Fibroblast of mammary gland (primary cell): Measurements from ENCODE around the gene STX4.

Experiments
- DNase-seq: peaks from one replicate; pipeline ENCODE4 v3.0.0-alpha.2; 2010; ENCODE audit warnings: low read depth
- H3K4me3 ChIP-seq: 2 replicates; pipeline ENCODE4 v1.5.1; 2011; ENCODE audit warnings: low read depth, mild to moderate bottlenecking, low read length, moderate library complexity; ENCODE audit not compliant: control insufficient read depth
- TF ChIP-seq, protein P1 (sequence below): conservative IDR thresholded peaks from 2 replicates; pipeline ENCODE4 v1.5.1; 2011; ENCODE audit warnings: low read depth, low read length, inconsistent platforms; ENCODE audit not compliant: control insufficient read depth, insufficient read depth

The STX4 gene

DNA sequence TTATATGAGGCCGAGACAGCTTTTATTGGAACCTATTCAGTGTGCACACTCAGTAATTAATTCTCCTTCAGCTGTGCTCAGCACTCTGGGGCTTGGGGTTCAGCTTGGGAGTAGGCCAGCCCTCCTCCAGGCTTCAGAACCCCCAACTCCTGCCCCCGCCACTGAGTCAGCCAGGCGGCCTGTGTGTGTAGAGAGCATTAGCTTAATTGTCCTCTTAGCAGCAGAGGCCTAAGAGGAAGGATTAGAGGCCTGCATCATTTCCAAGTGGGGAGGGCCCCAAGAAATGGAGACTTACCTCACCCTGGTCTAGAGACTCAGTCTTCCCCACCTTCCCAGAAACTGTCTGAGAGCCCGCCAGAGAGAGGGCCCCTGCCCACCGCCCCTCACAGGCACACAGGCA, 54.6 kb downstream of the STX4 start:
- TF ChIP-seq, protein P1, sequence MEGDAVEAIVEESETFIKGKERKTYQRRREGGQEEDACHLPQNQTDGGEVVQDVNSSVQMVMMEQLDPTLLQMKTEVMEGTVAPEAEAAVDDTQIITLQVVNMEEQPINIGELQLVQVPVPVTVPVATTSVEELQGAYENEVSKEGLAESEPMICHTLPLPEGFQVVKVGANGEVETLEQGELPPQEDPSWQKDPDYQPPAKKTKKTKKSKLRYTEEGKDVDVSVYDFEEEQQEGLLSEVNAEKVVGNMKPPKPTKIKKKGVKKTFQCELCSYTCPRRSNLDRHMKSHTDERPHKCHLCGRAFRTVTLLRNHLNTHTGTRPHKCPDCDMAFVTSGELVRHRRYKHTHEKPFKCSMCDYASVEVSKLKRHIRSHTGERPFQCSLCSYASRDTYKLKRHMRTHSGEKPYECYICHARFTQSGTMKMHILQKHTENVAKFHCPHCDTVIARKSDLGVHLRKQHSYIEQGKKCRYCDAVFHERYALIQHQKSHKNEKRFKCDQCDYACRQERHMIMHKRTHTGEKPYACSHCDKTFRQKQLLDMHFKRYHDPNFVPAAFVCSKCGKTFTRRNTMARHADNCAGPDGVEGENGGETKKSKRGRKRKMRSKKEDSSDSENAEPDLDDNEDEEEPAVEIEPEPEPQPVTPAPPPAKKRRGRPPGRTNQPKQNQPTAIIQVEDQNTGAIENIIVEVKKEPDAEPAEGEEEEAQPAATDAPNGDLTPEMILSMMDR: no peak
- DNase-seq: no peak
- H3K4me3 ChIP-seq: no peak overlapping the region

DNA sequence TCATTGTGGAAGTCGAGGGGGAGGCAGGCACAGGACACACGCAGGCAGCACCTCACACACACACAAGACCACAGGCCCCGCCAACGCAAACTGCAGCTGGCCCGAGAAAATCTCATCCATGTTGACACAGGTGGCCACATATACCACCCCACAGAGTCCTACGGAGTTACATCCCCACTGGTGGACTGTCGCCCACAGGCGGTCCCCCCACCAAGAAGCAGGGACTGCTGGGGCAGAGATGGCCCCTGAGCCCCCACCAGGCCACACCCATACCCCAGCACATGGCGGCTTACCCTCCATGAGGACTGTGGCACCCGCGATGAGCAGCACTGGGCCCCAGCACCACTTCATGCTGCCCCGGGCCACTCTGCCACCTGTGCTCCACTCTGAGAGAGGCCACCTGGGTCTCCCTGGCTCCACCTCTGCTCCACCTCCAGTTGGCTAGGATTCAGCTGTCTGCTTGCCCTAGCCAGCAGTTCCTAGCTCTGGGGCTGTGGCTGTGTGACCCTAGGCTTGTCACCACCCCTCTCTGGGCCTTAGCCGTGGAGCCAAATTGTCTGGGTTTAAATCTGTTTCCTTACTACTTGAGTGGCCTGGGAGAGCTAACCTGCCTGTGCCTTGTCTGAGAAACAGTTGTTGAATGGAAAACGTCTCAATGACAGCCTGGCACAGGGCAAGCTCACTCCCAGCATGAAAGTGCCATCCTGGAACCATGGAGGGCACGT, 55.3 kb downstream of the STX4 start, which contains the start of gene PRSS53:
Gene PRSS53 (minus strand): TSS at position 485 of the 725 bp plus-strand sequence. CDS start 134 bp downstream, at position 351.
- TF ChIP-seq, protein P1: no peak
- DNase-seq: no peak
- H3K4me3 ChIP-seq: no peak within 1 kb of the TSS

DNA sequence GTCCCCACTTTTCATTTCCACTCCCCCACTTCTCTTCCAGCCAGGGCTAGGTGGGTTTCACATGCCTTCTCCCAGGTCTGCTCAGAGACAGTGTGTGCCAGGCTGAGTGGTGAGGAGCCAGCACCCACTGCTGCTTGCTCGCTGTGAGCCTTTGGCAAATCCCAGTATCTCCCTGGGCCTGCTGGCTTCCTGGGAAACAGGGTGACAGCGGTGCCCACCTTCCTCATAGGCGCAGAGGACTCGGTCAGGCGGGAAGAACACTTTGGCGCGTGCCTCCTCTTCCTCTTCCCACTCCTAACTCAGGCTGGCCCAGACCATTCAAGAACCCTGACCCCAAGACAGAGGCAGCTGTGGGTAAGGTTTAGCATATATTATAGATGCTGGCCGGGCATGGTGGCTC, 55.8 kb downstream of the STX4 start:
- TF ChIP-seq, protein P1: no peak
- H3K4me3 ChIP-seq: no peak overlapping the region
- DNase-seq: no peak
